ENCODE measurements around the gene LRRIQ1.

LRRIQ1 gene

DNA sequence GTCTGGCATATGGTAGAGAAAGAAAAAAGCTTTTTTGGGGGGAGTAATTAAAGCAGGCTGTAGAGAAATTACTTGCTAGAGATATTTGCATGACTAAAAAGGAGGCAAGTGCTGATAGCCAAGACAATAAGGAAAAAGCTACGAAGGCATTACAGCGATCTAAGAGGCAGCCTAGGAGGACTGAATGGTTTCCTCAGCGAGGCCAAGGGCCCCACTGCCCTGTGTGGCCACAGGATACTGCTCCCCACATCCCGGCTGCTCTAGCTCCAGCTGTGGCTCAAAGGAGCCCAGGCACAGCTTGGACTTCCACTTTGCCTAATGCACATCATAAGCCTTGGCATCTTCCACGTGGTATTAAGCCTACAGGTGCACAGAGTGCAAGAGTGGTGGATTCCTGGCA, 53.6 kb downstream of the LRRIQ1 start:
- no peak overlapping the region for H3K27ac ChIP-seq

GRCh38 chr12:85092814-85093370, 56.7 kb downstream of the LRRIQ1 start:
- TF ChIP-seq, protein P1, sequence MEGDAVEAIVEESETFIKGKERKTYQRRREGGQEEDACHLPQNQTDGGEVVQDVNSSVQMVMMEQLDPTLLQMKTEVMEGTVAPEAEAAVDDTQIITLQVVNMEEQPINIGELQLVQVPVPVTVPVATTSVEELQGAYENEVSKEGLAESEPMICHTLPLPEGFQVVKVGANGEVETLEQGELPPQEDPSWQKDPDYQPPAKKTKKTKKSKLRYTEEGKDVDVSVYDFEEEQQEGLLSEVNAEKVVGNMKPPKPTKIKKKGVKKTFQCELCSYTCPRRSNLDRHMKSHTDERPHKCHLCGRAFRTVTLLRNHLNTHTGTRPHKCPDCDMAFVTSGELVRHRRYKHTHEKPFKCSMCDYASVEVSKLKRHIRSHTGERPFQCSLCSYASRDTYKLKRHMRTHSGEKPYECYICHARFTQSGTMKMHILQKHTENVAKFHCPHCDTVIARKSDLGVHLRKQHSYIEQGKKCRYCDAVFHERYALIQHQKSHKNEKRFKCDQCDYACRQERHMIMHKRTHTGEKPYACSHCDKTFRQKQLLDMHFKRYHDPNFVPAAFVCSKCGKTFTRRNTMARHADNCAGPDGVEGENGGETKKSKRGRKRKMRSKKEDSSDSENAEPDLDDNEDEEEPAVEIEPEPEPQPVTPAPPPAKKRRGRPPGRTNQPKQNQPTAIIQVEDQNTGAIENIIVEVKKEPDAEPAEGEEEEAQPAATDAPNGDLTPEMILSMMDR (conservative IDR thresholded peaks at IDR 0.05), result no peak

More for the DNA sequence above, 53.6 kb downstream of the LRRIQ1 start:
- TF ChIP-seq, protein P1 (conservative IDR thresholded peaks at IDR 0.05), result no peak

GRCh38 chr12:85095501-85095900, 59.4 kb downstream of the LRRIQ1 start:
- no peak overlapping the region for H3K27ac ChIP-seq
- TF ChIP-seq, protein P1 (conservative IDR thresholded peaks at IDR 0.05), result no peak

More at GRCh38 chr12:85092814-85093370, 56.7 kb downstream of the LRRIQ1 start:
- no peak overlapping the region for H3K27ac ChIP-seq

DNA sequence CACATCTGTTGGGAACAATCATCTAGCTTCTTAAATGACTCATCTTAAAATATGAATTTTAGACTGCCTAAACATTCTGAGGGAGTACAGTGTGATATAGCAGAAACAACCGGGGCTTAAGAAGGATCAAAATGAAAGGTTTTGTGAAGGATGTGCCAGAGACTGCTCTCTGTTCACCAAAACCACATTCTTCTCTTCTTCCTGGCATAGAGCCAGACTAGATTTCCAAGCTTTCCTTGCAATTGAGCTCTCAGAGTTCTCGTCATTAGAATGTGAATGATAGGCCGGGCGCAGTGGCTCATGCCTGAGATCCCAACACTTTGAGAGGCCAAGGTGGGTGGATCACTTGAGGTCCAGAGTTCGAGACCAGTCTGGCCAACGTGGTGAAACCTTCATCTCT, 94.5 kb downstream of the LRRIQ1 start:
- TF ChIP-seq, protein P1 (conservative IDR thresholded peaks at IDR 0.05), result no peak

GRCh38 chr12:85138833-85139232, 102.7 kb downstream of the LRRIQ1 start:
- no peak overlapping the region for H3K27ac ChIP-seq
- TF ChIP-seq, protein P1 (conservative IDR thresholded peaks at IDR 0.05), result no peak

More for the DNA sequence above, 94.5 kb downstream of the LRRIQ1 start:
- no peak overlapping the region for H3K27ac ChIP-seq

- H3K27ac ChIP-seq, result no peak overlapping the region
- TF ChIP-seq, protein P1 (conservative IDR thresholded peaks at IDR 0.05), result no peak
Measured at GRCh38 chr12:85147331-85147730, 111.2 kb downstream of the LRRIQ1 start.

GRCh38 chr12:85152311-85152729, 116.2 kb downstream of the LRRIQ1 start:
- TF ChIP-seq, protein P1 (conservative IDR thresholded peaks at IDR 0.05), result no peak
- no peak overlapping the region for H3K27ac ChIP-seq

Data from VCaP (cell line).